ENCODE data around the gene MBTD1. TPM values are rescaled to one million over a fixed set of nuclear protein-coding genes. Genes with fewer than 3 reads are reported as not detected.
"Not testable (repeated sequence)": the region's sequence is repeated elsewhere in the genome, so short reads cannot be mapped to it uniquely, and the experiment has no call there.

The MBTD1 gene
- 10 to 100 TPM; 15.3 to 91.7 (median 25.8) TPM for total RNA-seq

- Histone ChIP-seq H3K36me3 (peaks cover 10% of the 10 kb centered on the region), H3K27me3 (no peaks in the 10 kb centered on the region), H3K4me1 (peaks cover 61% of the 10 kb centered on the region), H3K9me3 (no peaks in the 10 kb centered on the region), H3K4me3 (peak within 1 kb of the TSS; percentile 72), H3K27ac (peak within 1 kb of the TSS; percentile 99)
- peak; percentile 97 for DNase-seq (ENCODE audit: low spot score in 2 of 2)
- TF ChIP-seq, protein P1, sequence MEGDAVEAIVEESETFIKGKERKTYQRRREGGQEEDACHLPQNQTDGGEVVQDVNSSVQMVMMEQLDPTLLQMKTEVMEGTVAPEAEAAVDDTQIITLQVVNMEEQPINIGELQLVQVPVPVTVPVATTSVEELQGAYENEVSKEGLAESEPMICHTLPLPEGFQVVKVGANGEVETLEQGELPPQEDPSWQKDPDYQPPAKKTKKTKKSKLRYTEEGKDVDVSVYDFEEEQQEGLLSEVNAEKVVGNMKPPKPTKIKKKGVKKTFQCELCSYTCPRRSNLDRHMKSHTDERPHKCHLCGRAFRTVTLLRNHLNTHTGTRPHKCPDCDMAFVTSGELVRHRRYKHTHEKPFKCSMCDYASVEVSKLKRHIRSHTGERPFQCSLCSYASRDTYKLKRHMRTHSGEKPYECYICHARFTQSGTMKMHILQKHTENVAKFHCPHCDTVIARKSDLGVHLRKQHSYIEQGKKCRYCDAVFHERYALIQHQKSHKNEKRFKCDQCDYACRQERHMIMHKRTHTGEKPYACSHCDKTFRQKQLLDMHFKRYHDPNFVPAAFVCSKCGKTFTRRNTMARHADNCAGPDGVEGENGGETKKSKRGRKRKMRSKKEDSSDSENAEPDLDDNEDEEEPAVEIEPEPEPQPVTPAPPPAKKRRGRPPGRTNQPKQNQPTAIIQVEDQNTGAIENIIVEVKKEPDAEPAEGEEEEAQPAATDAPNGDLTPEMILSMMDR (IDR thresholded peaks at IDR 0.05): no peak
- TF ChIP-seq EP300 (IDR thresholded peaks at IDR 0.05) (no peak), POLR2A (IDR thresholded peaks at IDR 0.05) (no peak), POLR2AphosphoS5 (IDR thresholded peaks at IDR 0.05) (no peak)
- WGBS: 0% methylated on average over 25 of the region's 42 CpGs
Observed at GRCh38 chr17:51259564-51260236, at the start of gene MBTD1. MBTD1 (minus strand) TSS chr17:51260049; CDS start chr17:51225161, 34,888 bp downstream.

DNA sequence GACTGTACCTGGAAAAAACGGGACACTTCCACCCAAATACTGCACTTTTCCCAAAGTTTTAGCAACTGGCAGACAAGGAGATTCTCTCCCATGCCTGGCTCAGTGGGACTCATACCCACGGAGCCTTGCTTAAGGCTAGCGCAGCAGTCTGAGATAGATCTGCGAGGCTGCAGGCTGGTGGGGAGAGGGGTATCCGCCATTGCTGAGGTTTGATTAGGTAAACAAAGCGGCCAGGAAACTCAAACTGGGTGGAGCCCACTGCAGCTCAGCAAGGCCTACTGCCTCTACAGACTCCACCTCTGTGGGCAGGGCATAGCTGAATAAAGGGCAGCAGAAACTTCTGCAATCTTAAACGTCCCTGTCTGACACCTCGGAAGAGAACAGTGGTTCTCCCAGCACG is 45.3 kb upstream of the MBTD1 start:
- Histone ChIP-seq H3K9me3 (no peaks in the 10 kb centered on the region), H3K4me3 (no peak overlapping the region), H3K27me3 (no peaks in the 10 kb centered on the region), H3K36me3 (no peaks in the 10 kb centered on the region), H3K4me1 (no peaks in the 10 kb centered on the region), H3K27ac (no peak overlapping the region)
- DNase-seq (ENCODE audit: low spot score in 2 of 2): no peak
- TF ChIP-seq, protein P1 (IDR thresholded peaks at IDR 0.05): no peak
- TF ChIP-seq POLR2A (IDR thresholded peaks at IDR 0.05): no peak
- TF ChIP-seq EP300 (IDR thresholded peaks at IDR 0.05): no peak
- no peak for TF ChIP-seq POLR2AphosphoS5 (IDR thresholded peaks at IDR 0.05)
- 99% methylated on average over 9 of the region's 9 CpGs for WGBS

GRCh38 chr17:51299859-51300258 is 40.0 kb upstream of the MBTD1 start:
- TF ChIP-seq, protein P1 (IDR thresholded peaks at IDR 0.05): no peak
- TF ChIP-seq EP300 (IDR thresholded peaks at IDR 0.05): no peak
- TF ChIP-seq POLR2AphosphoS5 (IDR thresholded peaks at IDR 0.05): no peak

GRCh38 chr17:51298508-51299371 is 38.9 kb upstream of the MBTD1 start:
- no peak for DNase-seq (ENCODE audit: low spot score in 2 of 2)
- H3K9me3 ChIP-seq: no peaks in the 10 kb centered on the region
- no peak for TF ChIP-seq EP300 (IDR thresholded peaks at IDR 0.05)
- TF ChIP-seq, protein P1 (IDR thresholded peaks at IDR 0.05): peak in 1 of 2 donors; percentile 54
- TF ChIP-seq POLR2A (IDR thresholded peaks at IDR 0.05): no peak
- no peak for TF ChIP-seq POLR2AphosphoS5 (IDR thresholded peaks at IDR 0.05)
- no peaks in the 10 kb centered on the region for H3K27me3 ChIP-seq
- WGBS: 62% methylated on average over 10 of the region's 10 CpGs
- H3K4me1 ChIP-seq: no peaks in the 10 kb centered on the region
- H3K4me3 ChIP-seq: no peak overlapping the region
- H3K27ac ChIP-seq: no peak overlapping the region
- H3K36me3 ChIP-seq: peaks cover 31% of the 10 kb centered on the region

More at GRCh38 chr17:51299859-51300258, 40.0 kb upstream of the MBTD1 start:
- no peak overlapping the region for H3K27ac ChIP-seq
- no peak for DNase-seq (ENCODE audit: low spot score in 2 of 2)
- H3K9me3 ChIP-seq: no peaks in the 10 kb centered on the region
- H3K27me3 ChIP-seq: no peaks in the 10 kb centered on the region
- 93% methylated on average over 4 of the region's 4 CpGs for WGBS
- H3K4me1 ChIP-seq: no peaks in the 10 kb centered on the region
- peaks cover 26% of the 10 kb centered on the region for H3K36me3 ChIP-seq
- H3K4me3 ChIP-seq: no peak overlapping the region

- not testable (repeated sequence) for H3K27me3 ChIP-seq; H3K4me3 ChIP-seq; DNase-seq (ENCODE audit: low spot score in 2 of 2); H3K9me3 ChIP-seq; H3K27ac ChIP-seq; H3K4me1 ChIP-seq
- 97% methylated on average over 2 of the region's 2 CpGs for WGBS
- H3K36me3 ChIP-seq: peaks cover 70% of the 10 kb centered on the region
Observed at GRCh38 chr17:51294338-51294737, 34.5 kb upstream of the MBTD1 start.

All from suprapubic skin (tissue), 4 donors.